HG02981 (cell line): ENCODE measurements around the gene COL21A1.

Experiments
- ATAC-seq: cut with Tn5 transposase; IDR thresholded peaks from one replicate; pipeline ENCODE4 v1.9.1; 2021; ENCODE audit warnings: mild to moderate bottlenecking, moderate library complexity; ENCODE audit not compliant: unreplicated experiment

The COL21A1 gene

DNA sequence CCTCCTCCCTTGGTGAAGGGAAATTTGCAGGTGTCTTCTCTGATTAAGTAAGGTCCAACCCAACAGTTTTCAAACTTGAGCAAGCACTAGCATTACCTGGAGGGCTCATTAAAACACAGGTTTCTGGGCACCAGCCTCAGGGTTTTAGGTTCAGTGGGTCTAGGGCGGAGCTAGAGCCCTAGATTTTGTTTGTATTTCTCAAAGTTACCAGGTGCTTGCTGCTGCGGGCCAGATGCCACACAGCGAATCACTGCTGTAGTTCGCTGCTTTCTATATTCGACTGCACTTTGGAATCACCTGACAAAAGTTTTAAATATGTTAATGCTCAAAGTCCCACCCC, 869 bp downstream of the COL21A1 start:
- no peak for ATAC-seq

GRCh38 chr6:56245903-56246351, 1.5 kb downstream of the COL21A1 start:
- no peak for ATAC-seq

DNA sequence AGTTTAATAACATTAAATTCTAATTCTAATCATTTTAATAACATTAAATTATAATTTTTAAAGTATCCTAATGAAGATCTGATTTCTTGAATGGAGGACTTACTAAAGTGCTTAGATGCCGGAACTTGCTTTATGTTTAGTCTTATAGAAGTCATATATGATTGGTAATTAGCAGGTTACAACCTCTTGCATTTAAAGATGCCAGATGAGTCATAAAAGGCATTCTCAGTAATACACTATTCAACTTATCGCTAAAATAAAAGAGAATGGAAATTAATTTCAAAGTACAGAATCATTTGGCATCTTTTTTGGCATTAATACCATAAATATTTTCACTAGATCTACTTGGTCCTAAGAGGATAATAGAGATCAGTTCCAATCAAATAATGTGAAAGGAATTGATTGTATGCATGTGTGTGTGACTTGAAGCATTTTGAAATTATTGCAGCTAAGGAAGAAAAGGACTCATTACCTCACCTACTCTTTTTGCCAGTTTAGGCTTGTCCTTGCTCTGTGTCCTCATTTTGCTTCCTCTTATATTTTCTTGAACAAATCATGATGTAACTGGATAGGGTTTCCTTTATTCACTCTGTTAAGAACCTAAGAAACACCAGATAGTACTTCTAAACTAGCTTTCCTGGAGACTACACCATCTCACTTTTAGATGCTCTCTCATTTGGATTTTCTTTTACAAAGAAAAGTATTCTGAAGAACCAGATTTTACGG, 2.7 kb downstream of the COL21A1 start:
- no peak for ATAC-seq

- ATAC-seq = no peak
Observed at GRCh38 chr6:56244089-56244488, 3.3 kb downstream of the COL21A1 start.

GRCh38 chr6:56243518-56244070, 3.8 kb downstream of the COL21A1 start:
- no peak for ATAC-seq

- ATAC-seq = no peak
Observed at GRCh38 chr6:56242346-56242745, 5.0 kb downstream of the COL21A1 start.

- ATAC-seq = no peak
Observed at GRCh38 chr6:56241124-56241802, 6.1 kb downstream of the COL21A1 start.

DNA sequence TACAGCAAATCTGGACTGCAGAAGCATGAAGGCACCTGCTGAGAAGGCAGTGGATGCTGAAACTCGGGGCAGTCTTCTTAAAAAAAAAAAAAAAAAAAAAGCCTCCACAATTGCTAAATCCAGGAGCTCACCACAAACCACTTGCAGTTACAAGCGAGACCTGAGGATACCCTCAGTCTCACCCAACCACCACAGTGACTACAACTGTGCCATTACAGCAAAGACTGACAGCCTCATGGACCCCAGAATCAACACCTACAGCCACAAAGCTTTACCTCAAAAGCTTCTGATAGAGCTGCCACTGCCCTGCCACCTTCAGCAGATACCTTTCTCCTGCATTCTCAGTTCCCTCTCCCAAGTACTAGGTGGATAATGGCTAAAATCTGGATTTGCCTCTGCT, 9.0 kb downstream of the COL21A1 start:
- ATAC-seq = no peak

- no peak for ATAC-seq
Observed at GRCh38 chr6:56235245-56235644, 12.1 kb downstream of the COL21A1 start.

DNA sequence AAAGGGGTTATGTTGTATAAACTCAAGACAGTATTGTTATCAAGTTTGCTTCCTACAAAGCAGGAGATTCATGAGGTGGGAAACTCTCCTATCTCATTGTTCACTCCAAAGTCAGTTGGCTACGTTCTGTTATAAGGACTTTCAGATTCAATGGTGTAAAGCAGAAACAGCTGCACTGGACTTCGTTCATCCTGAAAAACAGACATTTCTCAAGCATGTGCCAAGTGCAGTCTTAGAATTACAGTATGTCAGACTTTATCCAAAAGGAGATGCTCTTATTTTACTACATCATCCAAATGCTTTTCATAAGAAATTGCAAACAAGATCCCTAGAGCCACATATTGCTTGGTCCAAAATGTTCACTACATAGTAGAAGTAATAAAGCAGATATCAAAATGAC, 14.9 kb downstream of the COL21A1 start:
- ATAC-seq = no peak

- no peak for ATAC-seq
Observed at GRCh38 chr6:56231827-56232226, 15.6 kb downstream of the COL21A1 start.

DNA sequence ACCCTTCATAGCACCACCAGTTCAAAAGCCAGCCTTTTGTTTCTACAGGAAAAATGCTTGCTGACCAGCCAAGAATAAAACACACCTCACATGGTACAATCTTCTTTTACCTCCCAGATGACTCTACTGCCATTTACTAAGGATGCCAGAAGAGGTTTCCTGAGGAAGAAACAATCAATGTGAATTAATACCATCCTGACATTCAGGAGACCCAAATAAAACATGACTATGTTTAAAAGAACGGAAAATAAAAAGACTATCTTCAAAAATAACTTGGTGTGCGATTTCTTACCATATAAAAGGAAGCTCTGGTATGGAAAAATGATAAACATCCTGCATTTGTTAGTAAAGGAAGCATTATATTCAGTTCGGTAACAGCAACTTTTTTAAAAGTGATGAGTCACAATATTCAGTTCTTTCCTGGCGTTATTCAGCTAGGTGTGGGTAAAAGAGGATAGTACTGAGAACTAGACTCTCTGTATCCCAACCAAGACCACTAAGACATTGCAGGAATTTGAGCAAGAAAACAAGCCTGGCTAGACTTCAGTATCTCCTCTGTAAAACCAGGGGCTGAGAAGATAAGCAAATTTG, 16.3 kb downstream of the COL21A1 start:
- no peak for ATAC-seq

DNA sequence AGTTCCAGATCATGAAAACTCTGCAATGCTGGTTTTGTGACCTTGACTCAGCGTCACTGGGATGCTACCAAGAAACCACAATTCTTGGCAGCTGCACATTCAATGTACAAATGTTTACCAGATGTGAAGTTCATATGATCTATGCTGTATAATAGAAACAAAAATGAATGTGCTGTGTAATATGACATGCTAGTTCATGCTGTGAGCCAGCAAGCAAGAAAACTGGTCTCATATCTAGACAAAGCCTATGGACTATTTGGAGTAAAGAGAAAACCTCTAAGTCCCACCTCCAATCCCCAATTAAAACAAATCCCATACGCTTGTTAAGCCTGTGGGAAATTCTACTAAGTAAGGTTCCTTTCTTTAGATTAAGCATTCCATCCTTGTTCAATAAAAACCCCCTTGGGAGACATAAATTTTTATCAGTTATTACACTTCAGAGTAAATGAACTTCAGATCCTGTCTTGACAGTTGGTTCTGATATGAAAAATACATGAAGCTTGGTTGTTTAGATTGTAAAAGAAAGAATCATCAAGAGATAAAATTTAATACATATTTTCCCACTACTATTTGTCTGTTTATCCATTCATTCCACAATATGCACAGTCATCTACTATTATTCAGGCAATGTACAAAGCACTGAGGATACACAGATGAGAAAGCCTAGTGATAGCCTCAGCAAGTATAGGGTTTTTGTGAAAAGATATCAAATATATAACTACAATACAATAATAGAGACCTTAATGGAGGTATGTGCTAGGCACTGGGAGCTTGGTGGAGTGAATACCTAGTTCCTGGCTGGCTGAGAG, 20.1 kb downstream of the COL21A1 start:
- ATAC-seq = no peak

DNA sequence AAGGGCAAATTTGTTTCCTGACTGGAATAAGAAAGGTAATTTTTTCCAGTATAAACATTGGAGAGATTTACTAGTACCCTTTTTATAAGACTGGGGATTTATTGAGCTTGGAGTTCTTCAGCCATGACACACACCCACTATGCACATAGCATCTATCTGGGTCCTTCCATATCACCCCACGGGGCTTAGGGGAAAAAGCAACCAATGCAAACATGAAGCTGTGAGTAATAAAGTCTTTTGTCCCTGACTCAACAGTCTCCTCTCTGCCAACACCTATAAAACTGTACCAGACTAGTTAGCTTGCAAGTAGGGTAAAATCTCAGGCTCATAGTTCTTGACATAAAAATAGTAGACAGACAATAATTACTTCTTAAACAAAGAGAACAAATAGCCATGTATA, 23.4 kb downstream of the COL21A1 start:
- no peak for ATAC-seq

DNA sequence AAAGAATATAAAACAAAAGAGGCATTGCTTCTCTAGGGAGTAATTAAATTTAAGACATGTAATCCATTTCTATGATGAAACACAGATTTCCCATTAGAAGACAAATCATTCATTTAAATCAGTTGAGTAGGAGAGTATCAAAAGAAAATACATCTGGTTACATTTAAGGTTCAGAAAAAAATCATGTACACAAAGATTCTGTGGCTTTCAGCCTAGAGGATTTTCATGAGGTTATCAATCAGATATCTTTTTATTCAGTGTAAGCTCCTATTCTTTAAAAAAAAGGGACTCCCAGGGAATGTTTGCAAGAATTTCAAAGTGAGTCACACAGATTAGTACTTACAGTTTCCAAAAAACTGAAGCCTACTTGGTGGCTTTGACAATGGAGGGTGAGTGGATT, 24.9 kb downstream of the COL21A1 start:
- ATAC-seq = no peak

DNA sequence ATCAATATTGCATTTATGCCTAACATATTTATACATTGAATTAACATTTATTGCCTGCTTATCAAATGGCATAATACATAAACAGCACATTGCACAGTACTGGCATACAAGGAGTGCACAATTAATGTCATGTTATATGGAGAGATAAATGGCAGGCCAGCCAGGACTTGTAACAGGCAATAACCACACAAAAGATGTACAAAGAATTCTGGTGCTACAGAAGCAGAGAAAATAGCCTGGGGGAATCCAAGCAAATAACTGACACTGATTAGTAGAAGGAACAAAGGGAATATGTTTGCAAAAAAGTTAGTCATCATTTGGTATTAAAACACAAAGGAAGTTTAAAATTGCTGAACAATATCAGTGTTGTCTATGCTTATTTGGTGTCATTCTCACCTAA, 27.3 kb downstream of the COL21A1 start:
- no peak for ATAC-seq

DNA sequence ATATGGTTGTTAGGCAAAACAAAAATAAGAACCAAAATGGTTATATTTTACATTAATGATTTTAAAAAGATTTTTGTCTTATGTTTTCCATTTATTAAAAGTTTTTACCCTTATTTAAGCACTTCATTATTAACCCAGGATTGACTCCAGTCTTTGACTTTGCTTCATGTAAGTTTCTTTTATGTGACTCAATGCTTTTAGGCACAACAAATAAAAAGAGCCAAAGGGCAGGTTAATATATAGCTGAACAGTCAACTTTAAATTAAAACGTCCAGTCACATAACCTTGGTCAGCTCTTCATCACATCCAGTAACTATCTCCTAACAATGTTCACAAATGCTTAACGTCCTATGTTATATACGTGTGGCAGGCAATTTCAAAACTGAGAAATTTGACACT, 32.7 kb downstream of the COL21A1 start:
- ATAC-seq = no peak

GRCh38 chr6:56214041-56214702, 33.2 kb downstream of the COL21A1 start:
- ATAC-seq = no peak

- ATAC-seq = no peak
Observed at GRCh38 chr6:56211724-56212123, 35.7 kb downstream of the COL21A1 start.

- no peak for ATAC-seq
Observed at GRCh38 chr6:56204134-56204533, 43.2 kb downstream of the COL21A1 start.

GRCh38 chr6:56199956-56200355, 47.4 kb downstream of the COL21A1 start:
- ATAC-seq = no peak
